Activated T-helper 9 cell treated with anti-CD3 and anti-CD28 coated beads, Interleukin-2, amount 50 U/mL, for 16 hours (primary cell): Measurements from ENCODE around the gene PPP1R12A.

Source experiments
- DNase-seq: peaks from one replicate; pipeline ENCODE4 v3.0.0-alpha.2; 2020; ENCODE audit warnings: low read depth

The PPP1R12A gene

GRCh38 chr12:79766705-79767464, 168.0 kb downstream of the PPP1R12A start:
- no peak for DNase-seq

GRCh38 chr12:79765157-79765556, 169.7 kb downstream of the PPP1R12A start:
- DNase-seq: no peak

GRCh38 chr12:79764641-79765040, 170.3 kb downstream of the PPP1R12A start:
- no peak for DNase-seq

GRCh38 chr12:79763766-79764452, 171.0 kb downstream of the PPP1R12A start:
- no peak for DNase-seq

- DNase-seq: no peak
Observed at GRCh38 chr12:79761341-79761740, 173.6 kb downstream of the PPP1R12A start.

GRCh38 chr12:79747274-79747673, 187.6 kb downstream of the PPP1R12A start:
- no peak for DNase-seq

- DNase-seq: no peak
Observed at GRCh38 chr12:79737875-79738718, 196.8 kb downstream of the PPP1R12A start.

- DNase-seq: no peak
Observed at GRCh38 chr12:79732638-79733037, 202.3 kb downstream of the PPP1R12A start.

GRCh38 chr12:79725987-79726386, 208.9 kb downstream of the PPP1R12A start:
- no peak for DNase-seq
